Left lobe of liver (tissue), 2 donors: ENCODE results near the gene EHBP1. TPM values are rescaled to one million over a fixed set of nuclear protein-coding genes. Genes with fewer than 3 reads are reported as not detected.

Source experiments
- ATAC-seq: fragments of 200-7000 bp; cut with Tn5 transposase; one replicate; pipeline ENCODE4 v1.9.1; 2020; ENCODE audit warnings: mild to moderate bottlenecking, moderate library complexity
- DNase-seq: peaks from one replicate; pipeline ENCODE4 v3.0.0-alpha.2; 2020; ENCODE audit warnings: low spot score
- total RNA-seq: library from RNA; stranded (reverse); gene quantifications from one replicate; pipeline ENCODE4 v1.2.1, GENCODE V29; 2021
- donor health status: DM: no; HTN: no; CAD: no; lungs with moderate emphysema.
- donor health status: DM: no; HTN: yes; CAD: no.

EHBP1 gene
- total RNA-seq, 1 donor from 2014 or later = 50.0 TPM

DNA sequence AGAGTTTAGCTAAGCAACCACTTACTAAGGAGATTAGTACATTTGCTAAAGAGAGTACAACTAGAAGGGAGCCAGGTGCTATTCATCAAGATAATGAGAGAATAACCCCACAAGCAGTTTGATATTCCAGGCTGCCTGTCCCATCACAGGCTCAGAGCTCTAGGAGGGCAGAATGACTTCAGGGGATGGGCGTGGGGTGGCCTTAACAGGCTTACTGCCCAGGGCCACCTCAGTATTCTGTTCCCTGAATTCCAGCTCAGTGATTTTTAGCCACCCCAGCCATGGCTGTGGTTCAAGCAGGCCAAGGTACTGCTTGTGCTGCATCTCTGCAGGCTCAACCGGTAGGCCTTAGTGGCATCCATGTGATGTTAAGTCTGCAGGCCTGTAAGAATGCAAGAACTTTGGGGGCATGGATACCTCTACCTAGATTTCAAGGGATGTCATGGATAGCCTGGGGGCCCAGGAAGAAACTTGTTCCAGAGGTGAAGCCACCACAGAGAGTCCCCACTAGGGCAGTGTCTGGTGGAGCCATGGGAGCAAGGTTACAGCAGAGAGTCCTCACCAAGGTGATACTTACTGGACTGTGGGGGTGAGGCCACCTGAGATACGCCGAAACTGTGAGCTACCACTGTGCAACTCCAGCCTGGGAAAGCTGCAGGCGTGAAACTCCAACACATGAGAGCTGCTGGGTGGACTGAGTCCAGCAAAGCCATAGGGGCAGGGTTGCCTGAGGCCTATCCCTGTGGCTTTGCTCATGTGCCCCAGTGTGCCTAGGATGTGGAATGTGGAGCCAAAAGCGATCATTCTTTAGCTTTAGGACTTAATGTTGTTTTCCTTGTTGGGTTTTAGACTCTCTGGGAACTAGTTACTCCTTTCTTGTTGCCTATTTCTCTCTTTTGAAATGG is 107.7 kb downstream of the EHBP1 start:
- no peak for DNase-seq
- ATAC-seq = peak; percentile 41

GRCh38 chr2:62814123-62814522 is 108.6 kb downstream of the EHBP1 start:
- DNase-seq (no peak), ATAC-seq (peak; percentile 23)

DNA sequence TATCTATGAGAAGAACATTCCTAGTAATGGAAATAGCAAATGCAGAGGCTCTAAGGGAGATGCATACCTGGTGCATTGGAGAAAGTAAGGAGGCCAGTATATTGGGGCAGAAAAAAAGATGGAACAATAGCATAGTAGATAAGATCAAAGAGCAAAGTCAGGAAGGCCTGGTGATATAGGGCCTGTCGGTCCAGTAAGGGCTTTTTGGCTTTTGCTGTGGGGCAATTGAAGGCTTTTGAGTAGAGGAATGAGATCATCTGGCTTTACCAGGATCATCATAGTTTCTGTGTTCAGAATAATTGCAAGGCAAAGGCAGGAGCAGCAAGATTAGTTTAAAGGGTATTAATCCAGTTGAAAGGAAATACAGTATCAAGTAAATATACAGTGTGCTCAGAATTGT is 111.8 kb downstream of the EHBP1 start:
- DNase-seq (no peak), ATAC-seq (no peak)

DNA sequence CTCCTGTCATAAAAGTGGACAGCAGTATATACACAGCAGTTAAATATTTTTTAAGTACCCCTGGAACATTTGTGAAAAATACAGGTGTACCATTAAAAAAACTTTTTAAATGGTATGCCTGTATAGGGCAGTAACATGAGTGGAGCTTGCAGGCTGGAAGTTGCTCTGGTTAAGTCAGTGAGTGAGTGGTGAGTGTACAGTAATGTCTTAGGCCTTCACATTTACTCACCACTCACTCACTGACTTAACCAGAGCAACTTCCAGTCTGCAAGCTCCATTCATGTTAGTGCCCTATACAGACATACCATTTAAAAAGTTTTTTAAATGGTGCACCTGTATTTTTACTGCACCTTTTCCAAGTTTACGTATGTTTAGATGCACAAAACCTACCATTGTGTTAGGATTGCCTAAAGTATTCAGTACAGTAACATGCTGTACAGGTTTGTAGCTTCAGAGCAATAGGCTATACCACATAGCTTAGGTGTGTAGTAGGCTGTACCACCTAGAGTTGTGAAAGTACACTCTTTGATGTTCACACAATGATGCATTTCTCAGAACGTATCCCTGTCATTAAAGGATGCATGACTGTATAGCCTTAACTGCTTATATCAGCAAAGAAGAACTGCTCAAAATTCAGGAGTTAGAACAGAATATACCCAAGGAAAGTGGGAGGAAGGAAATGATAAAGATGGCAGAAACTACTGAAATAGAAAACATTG is 112.6 kb downstream of the EHBP1 start:
- DNase-seq (no peak), ATAC-seq (no peak)

- no peak for DNase-seq
- peak; percentile 80 for ATAC-seq
Measured at GRCh38 chr2:62822549-62822948, 117.0 kb downstream of the EHBP1 start.

GRCh38 chr2:62824388-62824787 is 118.9 kb downstream of the EHBP1 start:
- ATAC-seq = no peak

DNA sequence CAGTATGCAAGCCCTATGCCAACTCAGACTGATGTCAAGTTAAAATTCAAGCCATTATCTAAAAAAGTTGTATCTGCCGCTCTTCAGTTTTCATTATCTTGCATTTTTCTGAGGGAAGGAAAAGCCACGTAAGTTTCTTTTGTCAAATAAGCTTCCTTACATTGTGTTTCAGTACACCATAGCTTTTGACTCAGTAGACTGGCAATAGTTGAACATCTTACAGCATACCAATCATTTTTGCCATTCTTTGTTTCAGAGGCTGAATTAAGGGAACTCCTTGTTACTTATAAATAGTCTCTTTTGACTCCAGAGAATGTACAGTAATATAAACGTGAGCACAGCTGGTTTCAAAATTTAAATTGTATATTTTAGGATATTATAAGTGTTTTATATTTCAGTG is 120.6 kb downstream of the EHBP1 start:
- no peak for ATAC-seq
- DNase-seq = no peak

More at GRCh38 chr2:62824388-62824787, 118.9 kb downstream of the EHBP1 start:
- no peak for DNase-seq

DNA sequence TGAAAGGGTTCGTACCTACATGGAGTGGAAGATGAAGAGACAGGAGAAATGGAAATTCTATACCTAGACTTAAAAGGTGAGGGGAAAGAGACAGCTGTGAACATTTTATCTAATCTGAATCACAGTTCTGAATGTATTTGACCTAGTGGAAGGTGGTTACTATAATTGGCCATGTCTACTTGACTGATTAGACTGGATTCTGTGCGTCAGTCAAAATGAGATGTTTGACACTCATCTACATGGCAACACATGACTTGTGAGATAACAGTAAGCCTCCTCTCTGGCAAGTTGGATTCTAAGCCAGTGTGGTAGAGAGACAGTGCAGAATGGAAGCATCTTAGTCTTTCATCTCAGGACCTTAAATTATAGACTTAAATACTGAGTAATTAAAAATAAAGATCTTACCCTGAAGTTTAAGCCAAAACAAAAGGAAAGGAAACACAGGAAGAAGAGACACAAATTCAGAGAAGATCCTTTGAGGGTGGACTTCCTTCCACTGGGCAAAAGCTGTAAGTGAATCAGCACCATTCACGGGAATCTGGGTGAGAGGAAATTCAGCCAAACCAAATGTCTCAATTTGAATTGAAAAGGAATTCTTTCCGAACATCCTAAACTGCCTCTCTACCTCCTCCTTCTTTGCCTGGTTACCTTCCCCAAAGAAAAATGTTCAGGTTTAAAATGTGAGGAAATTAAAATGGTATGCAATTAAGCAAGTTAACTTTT is 121.6 kb downstream of the EHBP1 start:
- no peak for DNase-seq
- ATAC-seq = no peak

GRCh38 chr2:62831729-62832128 is 126.2 kb downstream of the EHBP1 start:
- DNase-seq = no peak
- no peak for ATAC-seq

DNA sequence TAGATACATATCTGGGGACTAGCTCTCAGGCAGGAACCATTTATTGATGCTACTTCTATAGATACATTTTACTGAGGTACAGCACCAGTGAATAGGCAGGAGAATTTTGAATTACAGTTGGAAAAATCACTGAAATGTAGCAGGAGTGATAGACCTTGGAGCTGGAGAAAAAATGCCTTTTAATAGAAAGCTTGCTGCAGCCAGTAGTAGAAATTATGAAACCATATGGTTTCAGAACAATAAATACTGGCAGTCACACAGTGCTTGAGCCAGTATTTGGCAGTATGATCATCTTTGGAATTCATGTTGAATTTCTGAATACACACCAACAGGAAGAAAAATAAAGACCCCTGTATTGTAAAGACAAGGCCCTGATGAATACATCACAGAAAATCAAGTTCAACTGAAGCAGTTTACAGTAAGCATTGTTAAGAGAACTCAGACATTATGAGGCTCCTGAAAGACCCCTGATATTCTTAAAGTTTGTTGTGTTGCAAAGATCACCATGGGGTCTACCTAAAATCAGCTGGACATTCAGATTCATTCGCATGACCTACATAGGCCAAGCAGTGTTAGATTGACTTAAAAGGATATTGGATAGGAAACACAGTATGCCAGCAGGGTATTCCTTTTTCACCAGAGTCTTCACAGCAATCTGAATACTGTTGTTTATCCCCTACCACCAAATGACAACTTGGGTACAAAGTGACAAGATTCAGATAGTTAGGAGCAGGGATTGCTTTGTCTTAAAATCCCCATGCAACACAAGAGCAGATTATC is 139.0 kb downstream of the EHBP1 start:
- ATAC-seq (no peak), DNase-seq (no peak)

- ATAC-seq (no peak), DNase-seq (no peak)
Measured at GRCh38 chr2:62845256-62845655, 139.7 kb downstream of the EHBP1 start.

GRCh38 chr2:62852254-62852653 is 146.7 kb downstream of the EHBP1 start:
- ATAC-seq (no peak), DNase-seq (no peak)

GRCh38 chr2:62854600-62855514 is 149.3 kb downstream of the EHBP1 start:
- DNase-seq = no peak
- ATAC-seq = peak; percentile 22

DNA sequence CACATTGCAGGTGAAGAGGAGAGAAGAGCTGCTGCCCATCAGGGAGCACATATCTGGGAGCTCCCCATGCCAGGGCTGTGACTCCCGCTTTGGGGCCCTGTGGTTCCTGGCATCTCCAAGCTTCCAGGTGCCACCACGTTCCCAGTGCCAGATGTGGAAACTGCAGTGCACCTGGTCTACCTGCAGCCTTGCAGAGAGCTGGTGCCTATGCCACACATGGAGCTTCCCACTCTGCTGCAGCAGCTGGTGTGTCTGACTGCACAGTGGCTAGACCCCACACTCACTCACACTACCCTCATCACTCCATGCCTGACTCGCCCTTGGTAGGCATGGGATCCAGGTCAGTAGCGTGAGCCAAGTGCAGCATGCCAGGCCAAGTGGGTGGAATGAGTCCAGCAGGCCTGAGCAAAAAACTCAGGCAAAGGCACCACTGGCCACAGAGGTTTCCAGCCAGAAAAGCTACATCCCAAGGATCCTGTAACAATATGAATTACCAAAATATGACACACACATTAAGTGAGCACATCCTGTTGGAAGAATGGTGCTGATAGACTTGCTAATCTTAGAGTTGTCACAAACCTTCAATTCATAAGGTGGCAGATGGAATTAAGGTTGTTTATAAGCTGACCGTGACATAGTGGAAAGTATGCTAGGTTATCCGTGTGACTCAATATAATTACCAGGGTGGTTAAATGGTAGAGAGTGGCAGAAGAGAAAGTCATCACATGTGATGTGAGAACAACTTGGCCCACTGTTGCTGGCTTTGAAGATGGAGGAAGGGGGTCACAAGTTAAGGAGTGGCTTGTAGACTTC is 150.9 kb downstream of the EHBP1 start:
- DNase-seq (no peak), ATAC-seq (peak; percentile 78)

GRCh38 chr2:62857139-62857931 is 151.8 kb downstream of the EHBP1 start:
- no peak for DNase-seq
- ATAC-seq = no peak

GRCh38 chr2:62858231-62858832 is 152.8 kb downstream of the EHBP1 start:
- ATAC-seq (no peak), DNase-seq (no peak)

DNA sequence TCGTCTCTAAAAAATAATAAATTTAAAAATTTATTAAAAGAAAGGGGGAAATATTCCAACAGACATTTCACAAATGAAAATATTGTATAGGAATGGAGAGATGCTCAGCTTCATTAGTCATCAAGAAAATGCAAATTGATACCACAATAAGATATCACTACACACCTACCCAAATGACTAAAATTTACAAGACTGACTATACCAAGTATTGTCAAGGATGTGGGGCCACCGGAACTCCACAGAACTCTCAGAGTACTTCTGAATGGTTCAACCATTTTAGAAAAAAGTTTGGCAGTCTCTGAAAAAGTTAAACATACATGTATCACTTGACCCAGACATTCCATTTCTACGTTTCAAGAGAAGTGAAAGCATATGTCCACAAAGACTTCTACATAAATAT is 163.4 kb downstream of the EHBP1 start:
- no peak for ATAC-seq
- DNase-seq = no peak

DNA sequence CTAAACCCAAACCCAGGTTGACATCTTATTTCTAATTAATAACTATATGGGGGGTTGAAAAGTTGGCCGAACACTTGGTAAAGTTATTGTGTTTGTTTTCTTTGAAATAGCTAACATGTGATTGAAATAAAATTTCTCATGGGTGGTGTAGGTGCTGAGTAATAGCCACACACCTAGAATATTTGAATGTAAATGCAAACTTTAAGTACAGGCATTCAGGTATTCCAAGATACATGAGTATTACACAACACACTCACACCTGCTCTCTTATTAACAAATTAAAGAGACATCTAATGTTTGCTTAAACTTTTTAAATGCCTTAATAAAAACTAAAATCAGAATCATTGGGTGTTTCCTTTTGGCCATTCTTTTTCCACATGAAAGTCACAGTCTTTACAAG is 165.5 kb downstream of the EHBP1 start:
- ATAC-seq = no peak
- no peak for DNase-seq
